Right lobe of liver (tissue), 6 donors: ENCODE results near the gene RNF17. TPM values are rescaled to one million over a fixed set of nuclear protein-coding genes. Genes with fewer than 3 reads are reported as not detected.

Source experiments
- ATAC-seq, 4 donors: fragments of 200-7000 bp; cut with Tn5 transposase; one replicate each; pipeline ENCODE4 v1.9.1; 2020; ENCODE audit warnings: mild to moderate bottlenecking in 4 of 4, moderate library complexity in 4 of 4
- DNase-seq, 3 donors: peaks; one replicate each; pipeline ENCODE4 v3.0.0-alpha.2; 2020
- H3K27ac ChIP-seq, 3 donors: fragments of 200-600 bp; one replicate each; pipeline ENCODE4 v1.8.0; 2022
- H3K27me3 ChIP-seq, 2 donors: fragments of 200-600 bp; one replicate each; pipeline ENCODE4 v1.8.0; 2022
- H3K36me3 ChIP-seq, 4 donors: fragments of 200-600 bp; sonication (generic) in 1 of 4; one replicate each; pipeline versions ENCODE4 v1.5.1 to v1.8.0; 2017 to 2022; ENCODE audit warnings: control low read depth in 1 of 4
- H3K4me1 ChIP-seq, 4 donors: fragments of 200-600 bp; sonication (generic) in 1 of 4; one replicate each; pipeline versions ENCODE4 v1.5.1 to v1.8.0; 2017 to 2022; ENCODE audit warnings: control low read depth in 1 of 4
- H3K4me3 ChIP-seq, 3 donors: fragments of 200-600 bp; one replicate each; pipeline ENCODE4 v1.8.0; 2022
- H3K9me3 ChIP-seq, 4 donors: fragments of 200-600 bp; sonication (generic) in 1 of 4; one replicate each; pipeline versions ENCODE4 v1.5.1 to v1.8.0; 2017 to 2022; ENCODE audit warnings: control low read depth in 1 of 4
- POLR2A ChIP-seq: fragments of 450-650 bp; IDR thresholded peaks from one replicate; pipeline ENCODE4 v1.6.1; 2017; ENCODE audit warnings: antibody characterized with exemption, mild to moderate bottlenecking
- WGBS: methylation state at CpG from one replicate; pipeline ENCODE4 v1.1.6; 2018; ENCODE audit warnings: low coverage, low lambda C conversion rate; ENCODE audit not compliant: insufficient coverage; ENCODE audit errors: missing lambda C conversion rate; 5-methylcytosine and 5-hydroxymethylcytosine counted together
- intact Hi-C, 2 donors: fragments of 100-400 bp; cut with DNase I; formaldehyde crosslinking; loops; one replicate each; pipeline versions ENCODE4 v1.11.2 to v1.14.1; 2022
- total RNA-seq, 6 experiments: library from RNA; depleted of rRNA in 2 of 6; stranded (reverse); fragments of >200 nt in 2 of 6; fragmentation: NEBNext Ultra II Directional in 3 of 6; extraction: Animal tissue kit (Norgen Biotek cat#: 25700) in 3 of 6; gene quantifications; one replicate each; pipeline versions ENCODE4 v1.1.0 to v1.2.4, GENCODE V29; 2016 to 2023
- TF ChIP-seq, protein P1 (sequence below), 4 donors: fragments of 200-600 bp in 3 of 4; fragments of 450-650 bp in 1 of 4; IDR thresholded peaks; one replicate each; pipeline versions ENCODE4 v1.5.1 to v1.8.0; 2016 to 2022; ENCODE audit warnings: antibody characterized with exemption in 4 of 4, mild to moderate bottlenecking in 2 of 4
- donor health status: DM: no; HTN: yes; CAD: no.
- donor health status: DM: no; HTN: no; CAD: no.
- donor health status: DM: no; HTN: no; CAD: no.
- donor health status: DM: no; HTN: yes; CAD: no.
- donor health status: DM: no; HTN: yes; CAD: no.

RNF17 gene
- total RNA-seq, 6 experiments from 2014 or later, result not detected

DNA sequence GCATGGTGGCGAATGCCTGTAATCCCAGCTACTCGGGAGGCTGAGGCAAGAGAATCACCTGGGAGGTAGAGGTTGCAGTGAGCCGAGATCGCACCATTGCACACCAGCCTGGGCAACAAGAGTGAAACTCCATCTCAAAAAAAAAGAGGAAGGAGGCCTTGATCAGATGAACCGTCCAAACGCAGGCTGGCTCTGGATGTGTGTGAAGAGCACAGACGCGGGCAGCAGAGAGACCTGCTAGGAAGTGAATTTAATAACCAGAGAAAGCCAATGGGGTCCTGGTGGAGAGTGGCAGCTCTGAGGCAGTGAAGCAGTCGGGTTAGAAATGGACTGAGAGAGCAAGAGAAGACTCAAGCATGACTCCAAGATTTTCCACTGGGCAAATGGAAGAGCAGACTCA is 136.5 kb downstream of the RNF17 start:
- no peak for ATAC-seq
- WGBS, result 83% methylated on average over 7 of the region's 9 CpGs
- TF ChIP-seq, protein P1, sequence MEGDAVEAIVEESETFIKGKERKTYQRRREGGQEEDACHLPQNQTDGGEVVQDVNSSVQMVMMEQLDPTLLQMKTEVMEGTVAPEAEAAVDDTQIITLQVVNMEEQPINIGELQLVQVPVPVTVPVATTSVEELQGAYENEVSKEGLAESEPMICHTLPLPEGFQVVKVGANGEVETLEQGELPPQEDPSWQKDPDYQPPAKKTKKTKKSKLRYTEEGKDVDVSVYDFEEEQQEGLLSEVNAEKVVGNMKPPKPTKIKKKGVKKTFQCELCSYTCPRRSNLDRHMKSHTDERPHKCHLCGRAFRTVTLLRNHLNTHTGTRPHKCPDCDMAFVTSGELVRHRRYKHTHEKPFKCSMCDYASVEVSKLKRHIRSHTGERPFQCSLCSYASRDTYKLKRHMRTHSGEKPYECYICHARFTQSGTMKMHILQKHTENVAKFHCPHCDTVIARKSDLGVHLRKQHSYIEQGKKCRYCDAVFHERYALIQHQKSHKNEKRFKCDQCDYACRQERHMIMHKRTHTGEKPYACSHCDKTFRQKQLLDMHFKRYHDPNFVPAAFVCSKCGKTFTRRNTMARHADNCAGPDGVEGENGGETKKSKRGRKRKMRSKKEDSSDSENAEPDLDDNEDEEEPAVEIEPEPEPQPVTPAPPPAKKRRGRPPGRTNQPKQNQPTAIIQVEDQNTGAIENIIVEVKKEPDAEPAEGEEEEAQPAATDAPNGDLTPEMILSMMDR (IDR thresholded peaks at IDR 0.05), result no peak
- TF ChIP-seq POLR2A, result no peak

DNA sequence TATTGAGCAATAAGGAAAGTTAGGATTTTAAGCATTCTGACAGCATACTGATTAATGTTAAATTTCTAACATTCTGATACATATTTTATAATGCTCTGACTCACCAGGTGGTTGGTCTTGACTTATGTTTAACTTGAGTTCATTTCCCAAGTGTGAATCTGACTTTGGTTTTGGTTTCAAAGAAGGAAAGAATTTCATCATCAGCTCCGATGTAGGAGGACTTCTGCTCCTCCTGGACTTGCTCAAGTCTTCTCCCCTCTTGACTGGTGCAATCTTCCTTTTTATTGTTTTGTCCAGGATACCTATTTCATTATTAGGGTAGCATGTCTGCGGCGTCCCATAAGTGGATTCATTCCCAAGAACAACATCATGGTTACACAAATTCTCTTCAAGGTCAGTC is 141.3 kb downstream of the RNF17 start:
- no peak for TF ChIP-seq POLR2A
- TF ChIP-seq, protein P1 (IDR thresholded peaks at IDR 0.05), result no peak
- Histone ChIP-seq H3K9me3 (no peaks in the 10 kb centered on the region), H3K4me3 (no peak overlapping the region), H3K4me1 (no peaks in the 10 kb centered on the region), H3K36me3 (no peaks in the 10 kb centered on the region), H3K27ac (no peak overlapping the region), H3K27me3 (no peaks in the 10 kb centered on the region)
- 69% methylated on average over 3 of the region's 3 CpGs for WGBS
- ATAC-seq (no peak), DNase-seq (no peak)
- intact Hi-C loops, result no loop called here

More for the DNA sequence above, 136.5 kb downstream of the RNF17 start:
- intact Hi-C loops, result no loop called here
- DNase-seq, result no peak
- Histone ChIP-seq H3K27ac (no peak overlapping the region), H3K27me3 (no peaks in the 10 kb centered on the region), H3K36me3 (no peaks in the 10 kb centered on the region), H3K4me1 (no peaks in the 10 kb centered on the region), H3K4me3 (no peak overlapping the region), H3K9me3 (no peaks in the 10 kb centered on the region)

DNA sequence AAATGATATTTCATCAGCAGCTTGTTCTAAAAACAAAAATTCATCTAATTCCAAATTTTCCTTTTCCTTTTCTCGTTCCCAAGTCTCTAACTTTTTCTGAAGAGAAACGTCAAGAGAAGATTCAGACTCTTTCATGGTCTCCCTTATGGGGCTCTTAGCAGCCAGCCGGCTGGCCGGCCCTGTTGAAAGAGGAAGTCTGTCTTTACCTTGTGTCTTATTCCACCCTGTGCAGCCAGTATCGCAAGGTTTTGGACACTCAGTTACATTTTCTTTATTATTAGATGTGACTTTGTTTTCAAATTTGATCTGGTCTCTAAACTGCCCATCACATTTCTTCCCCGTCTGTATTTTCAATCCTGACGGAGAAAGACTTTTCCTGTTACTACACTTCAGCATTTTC is 142.3 kb downstream of the RNF17 start:
- Histone ChIP-seq H3K4me1 (no peaks in the 10 kb centered on the region), H3K9me3 (no peaks in the 10 kb centered on the region), H3K4me3 (no peak overlapping the region), H3K27ac (no peak overlapping the region), H3K36me3 (no peaks in the 10 kb centered on the region), H3K27me3 (no peaks in the 10 kb centered on the region)
- ATAC-seq (no peak), DNase-seq (no peak)
- WGBS, result 83% methylated on average over 5 of the region's 7 CpGs
- intact Hi-C loops, result no loop called here
- TF ChIP-seq, protein P1 (IDR thresholded peaks at IDR 0.05), result no peak
- no peak for TF ChIP-seq POLR2A

DNA sequence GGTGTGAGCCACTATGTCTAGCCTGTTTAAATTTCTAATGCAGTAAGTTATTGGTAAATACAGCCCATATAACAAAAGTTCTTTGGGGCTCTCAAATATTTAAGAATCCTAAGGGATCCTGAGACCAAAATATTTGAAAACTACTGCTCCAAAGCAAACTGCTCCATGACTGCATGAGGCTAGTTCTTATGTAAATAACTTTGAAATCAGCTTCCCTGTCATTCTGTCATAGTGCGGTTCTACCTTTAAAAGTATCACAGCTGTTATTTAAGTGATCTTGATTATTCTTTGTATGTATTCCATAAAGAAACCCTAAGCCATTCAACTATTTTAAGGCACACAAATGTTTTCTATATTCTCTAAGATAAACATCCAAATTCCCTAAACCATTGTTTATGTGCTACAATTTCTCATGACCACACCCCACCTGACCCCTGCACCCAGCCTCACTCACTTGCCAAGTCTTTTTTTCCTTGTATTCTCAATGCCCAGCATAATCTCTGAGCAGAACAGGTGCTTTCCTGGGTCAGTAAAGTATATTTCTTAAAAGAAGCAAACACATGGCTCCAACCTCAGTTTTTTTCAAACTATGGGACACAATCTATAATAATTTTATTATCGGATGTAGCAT is 146.6 kb downstream of the RNF17 start:
- ATAC-seq (no peak), DNase-seq (no peak)
- no peaks in the 10 kb centered on the region for H3K4me1 ChIP-seq
- no peaks in the 10 kb centered on the region for H3K36me3 ChIP-seq
- no peaks in the 10 kb centered on the region for H3K9me3 ChIP-seq
- H3K4me3 ChIP-seq, result no peak overlapping the region
- H3K27me3 ChIP-seq, result no peaks in the 10 kb centered on the region
- intact Hi-C loops, result no loop called here
- 90% methylated on average over 2 of the region's 2 CpGs for WGBS
- no peak overlapping the region for H3K27ac ChIP-seq
- TF ChIP-seq, protein P1 (IDR thresholded peaks at IDR 0.05), result no peak
- TF ChIP-seq POLR2A, result no peak
